Activated CD4-positive, CD25-positive, alpha-beta regulatory T cell treated with anti-CD3 and anti-CD28 coated beads, Interleukin-2, amount 50 U/mL, for 16 hours (primary cell): Measurements from ENCODE around the gene CDH1.
A peak's percentile ranks its signal among the peaks of the same experiment; 100 is the strongest.

Source experiments
- DNase-seq: peaks from one replicate; pipeline ENCODE4 v3.0.0-alpha.2; 2020; ENCODE audit warnings: low read depth, low spot score

CDH1 gene

GRCh38 chr16:68732042-68732680 lies 4.9 kb upstream of the CDH1 start:
- no peak for DNase-seq

DNA sequence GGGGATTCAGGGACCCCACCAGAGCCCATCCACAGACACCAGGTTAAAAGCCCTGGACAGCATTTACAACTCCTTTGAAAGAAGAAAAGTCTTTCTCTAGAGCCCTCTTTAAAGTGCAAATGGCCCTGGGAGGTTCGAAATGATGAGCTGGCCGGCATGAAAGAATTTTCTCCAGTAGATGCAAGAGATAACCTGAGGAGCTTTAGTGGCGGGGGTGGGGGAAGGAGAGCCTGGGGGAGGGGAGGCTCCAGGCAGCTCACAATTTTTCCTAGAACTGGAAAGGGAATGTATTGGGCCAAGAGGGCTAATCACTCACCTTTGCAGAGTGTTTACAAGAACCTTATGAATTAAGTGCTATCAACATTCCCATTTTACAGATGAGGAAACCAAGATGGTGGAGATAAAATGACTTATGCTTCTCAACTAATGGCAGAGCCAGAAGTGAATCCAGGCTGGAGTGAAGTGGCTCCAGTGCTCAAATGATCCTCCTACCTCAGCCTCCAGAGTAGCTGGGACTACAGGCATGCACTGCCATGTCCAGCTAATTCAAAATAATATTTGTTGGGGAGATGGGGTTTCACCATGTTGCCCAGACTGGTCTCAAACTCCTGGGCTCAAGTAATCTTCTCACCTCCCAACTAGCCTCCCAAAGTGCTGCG lies 4.2 kb upstream of the CDH1 start:
- DNase-seq = no peak

- no peak for DNase-seq
Measured at GRCh38 chr16:68733570-68733969, 3.5 kb upstream of the CDH1 start.

DNA sequence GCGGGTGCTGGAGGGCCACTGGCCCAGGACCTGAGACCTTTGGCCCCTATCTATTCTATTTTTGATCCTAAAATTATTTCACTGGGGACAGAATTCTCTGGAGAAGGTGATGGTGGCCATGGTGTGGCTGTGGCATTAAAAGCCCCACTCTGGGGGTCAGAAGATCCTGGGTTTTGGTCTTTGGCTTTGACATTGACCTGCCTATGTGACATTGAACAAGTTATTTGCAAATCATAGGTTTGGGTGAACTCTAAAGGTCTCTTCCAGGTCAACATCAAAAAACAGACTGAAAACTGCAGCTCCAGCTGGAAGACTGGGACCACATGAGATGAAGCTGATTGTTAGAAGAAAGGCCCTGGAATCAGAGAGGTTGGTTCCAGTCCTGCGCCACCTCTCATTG lies 2.3 kb upstream of the CDH1 start:
- DNase-seq = no peak

GRCh38 chr16:68736561-68736960 lies 531 bp upstream of the CDH1 start:
- DNase-seq = no peak

DNA sequence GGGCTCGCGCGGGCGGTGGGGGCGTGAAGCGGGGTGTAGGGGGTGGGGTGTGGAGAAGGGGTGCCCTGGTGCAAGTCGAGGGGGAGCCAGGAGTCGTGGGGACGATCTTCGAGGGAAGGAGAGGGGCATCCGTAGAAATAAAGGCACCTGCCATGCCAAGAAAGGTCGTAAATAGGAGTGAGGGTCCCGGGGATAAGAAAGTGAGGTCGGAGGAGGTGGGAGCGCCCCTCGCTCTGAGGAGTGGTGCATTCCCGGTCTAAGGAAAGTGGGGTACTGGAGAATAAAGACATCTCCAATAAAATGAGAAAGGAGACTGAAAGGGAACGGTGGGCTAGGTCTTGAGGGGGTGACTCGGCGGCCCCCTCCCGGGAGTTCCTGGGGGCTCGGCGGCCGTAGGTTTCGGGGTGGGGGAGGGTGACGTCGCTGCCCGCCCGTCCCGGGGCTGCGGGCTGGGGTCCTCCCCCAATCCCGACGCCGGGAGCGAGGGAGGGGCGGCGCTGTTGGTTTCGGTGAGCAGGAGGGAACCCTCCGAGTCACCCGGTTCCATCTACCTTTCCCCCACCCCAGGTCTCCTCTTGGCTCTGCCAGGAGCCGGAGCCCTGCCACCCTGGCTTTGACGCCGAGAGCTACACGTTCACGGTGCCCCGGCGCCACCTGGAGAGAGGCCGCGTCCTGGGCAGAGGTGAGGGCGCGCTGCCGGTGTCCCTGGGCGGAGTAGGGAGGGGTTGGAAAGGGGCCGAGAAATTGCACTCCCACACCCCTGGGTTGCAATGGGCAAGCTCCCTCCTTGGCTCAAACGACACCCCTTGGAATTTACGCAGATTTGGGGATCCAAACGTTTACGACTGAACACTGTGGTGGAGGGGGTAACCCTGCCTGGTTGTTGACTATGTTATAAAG lies 888 bp downstream of the CDH1 start:
- DNase-seq = no peak

GRCh38 chr16:68739964-68740627 lies 3.0 kb downstream of the CDH1 start:
- no peak for DNase-seq

DNA sequence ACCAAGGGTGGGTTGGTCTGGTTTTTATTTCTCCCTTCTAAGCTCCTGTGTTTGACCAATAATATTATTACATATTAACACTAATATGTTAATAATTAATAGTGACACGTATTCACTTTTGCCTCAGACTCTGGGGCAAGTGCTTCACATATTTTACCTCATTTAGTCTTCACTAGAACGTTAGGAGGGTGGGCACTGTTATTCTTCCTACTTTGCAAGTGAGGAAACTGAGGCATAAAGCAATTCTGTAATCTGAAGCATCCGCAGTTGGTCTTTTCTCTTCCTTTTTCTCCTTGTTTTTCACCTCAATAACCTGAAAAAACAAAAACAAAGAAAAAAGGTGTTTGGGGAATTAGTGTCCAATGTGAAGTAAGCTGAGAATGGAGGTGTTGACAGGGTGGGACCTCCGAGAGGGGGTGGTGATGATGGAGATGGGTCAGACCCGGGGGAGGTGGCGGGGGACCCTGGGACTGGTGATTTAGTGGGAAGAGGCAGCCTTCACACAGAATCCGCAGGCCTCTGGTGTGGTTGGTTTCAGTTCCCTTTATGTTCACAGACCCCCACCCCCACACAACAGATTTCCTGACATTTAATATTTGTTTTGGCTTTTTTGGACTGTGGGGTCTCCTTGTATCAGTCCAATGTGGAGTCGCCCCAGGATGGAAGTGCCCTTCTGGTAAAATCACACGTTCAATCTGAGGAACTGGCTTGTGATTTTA lies 3.7 kb downstream of the CDH1 start:
- no peak for DNase-seq

DNA sequence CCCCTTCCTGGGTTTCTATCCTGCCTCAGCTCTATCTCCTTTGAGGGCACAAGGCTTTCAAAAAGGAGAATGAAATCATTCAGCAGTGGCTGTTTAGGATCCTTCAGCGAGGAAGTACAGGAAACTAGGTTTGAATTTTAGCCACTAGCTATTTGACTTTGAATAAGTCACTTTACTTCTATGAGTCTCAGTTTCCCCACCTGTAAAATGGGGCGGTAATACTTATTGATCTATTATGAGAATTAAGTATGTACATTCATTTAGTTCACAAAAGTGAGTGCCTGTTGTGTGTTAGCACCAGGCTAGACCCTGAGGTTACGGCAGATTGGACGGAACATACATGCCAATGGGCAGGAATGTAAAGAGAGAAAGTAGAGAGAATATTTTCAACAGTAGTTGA lies 6.6 kb downstream of the CDH1 start:
- no peak for DNase-seq

DNA sequence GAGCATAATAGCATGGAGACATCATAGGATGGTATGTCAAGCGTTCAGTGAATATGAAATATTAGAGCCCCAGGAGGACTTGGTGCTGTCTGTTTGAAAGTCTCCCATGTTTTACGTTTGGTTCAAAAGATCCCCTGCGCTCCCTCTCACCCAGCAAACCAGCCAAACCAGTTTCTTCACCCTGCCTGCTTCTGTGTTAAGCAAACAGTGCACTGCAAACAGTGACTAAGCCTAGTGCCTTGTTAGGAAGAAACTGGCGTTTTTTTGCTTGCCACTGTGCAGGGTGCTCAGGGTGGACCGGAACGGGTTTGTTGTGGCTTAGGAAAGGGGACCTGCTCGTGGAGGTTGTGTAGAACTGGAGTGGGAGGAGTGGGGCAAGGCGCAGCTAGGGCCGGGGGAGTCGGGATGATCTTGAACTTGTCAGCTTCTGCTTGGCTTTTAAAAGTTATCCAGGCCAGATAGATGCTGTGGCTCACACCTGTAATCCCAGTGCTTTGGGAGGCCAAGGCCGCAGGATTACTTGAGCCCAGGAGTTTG lies 7.7 kb downstream of the CDH1 start:
- no peak for DNase-seq

DNA sequence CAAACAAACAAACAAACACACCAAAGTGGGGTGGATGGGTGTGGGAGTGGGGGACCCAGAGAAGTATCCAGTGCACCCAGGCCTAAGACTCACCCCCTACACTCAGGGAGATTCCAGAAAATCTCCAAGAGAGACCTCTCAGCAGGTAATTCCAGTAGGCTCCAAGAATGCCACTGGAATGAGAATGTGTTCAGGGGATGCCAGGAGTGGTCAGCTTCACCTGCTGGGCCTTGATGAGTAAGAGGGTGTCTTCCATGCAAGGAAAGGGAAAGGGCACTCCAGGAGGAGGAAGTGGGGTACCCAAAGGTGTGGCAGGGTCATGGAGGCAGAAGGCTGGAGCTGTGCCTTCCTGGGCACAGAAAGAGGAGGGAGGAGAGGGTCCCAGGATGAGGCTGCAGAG lies 9.9 kb downstream of the CDH1 start:
- DNase-seq = no peak

DNA sequence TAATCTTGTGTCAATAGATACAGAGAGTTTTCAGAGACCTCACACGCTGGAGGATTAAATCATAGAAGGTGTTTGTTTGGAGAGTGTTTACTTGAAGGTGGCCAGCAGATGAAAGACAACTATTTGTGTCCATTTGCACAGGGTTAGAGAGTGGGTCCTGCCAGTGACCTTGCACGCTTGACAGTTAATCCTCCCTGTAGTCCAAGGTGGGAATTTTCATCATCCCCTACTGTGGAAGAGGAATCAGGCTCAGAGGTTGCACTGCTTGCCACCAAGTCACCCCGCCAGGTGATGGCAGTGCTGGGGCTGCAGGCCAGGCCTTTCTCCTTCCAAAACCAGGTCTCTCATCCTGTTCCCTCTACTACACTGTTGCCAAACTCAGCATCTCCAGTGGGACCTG lies 12.3 kb downstream of the CDH1 start:
- no peak for DNase-seq

- no peak for DNase-seq
Measured at GRCh38 chr16:68750193-68750695, 13.2 kb downstream of the CDH1 start.

- DNase-seq = no peak
Measured at GRCh38 chr16:68751160-68751559, 14.1 kb downstream of the CDH1 start.

GRCh38 chr16:68752602-68753001 lies 15.5 kb downstream of the CDH1 start:
- DNase-seq = peak; percentile 11

GRCh38 chr16:68754084-68754792 lies 17.1 kb downstream of the CDH1 start:
- no peak for DNase-seq

- DNase-seq = peak; percentile 51
Measured at GRCh38 chr16:68756239-68756915, 19.3 kb downstream of the CDH1 start.

DNA sequence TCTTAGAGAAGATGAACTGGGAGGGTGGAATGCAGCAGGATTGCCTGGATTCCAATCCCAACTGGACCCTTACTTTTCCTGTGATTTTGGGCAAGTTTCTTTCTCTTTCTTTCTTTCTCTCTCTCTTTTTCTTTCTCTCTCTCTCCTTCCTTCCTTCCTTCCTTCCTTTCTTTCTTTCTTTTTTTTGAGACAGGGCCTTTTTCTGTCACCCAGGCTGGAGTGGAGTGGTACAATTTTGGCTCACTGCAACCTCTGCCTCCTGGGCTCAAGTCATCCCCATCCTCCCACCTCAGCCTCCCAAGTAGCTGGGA lies 20.5 kb downstream of the CDH1 start:
- DNase-seq = no peak

DNA sequence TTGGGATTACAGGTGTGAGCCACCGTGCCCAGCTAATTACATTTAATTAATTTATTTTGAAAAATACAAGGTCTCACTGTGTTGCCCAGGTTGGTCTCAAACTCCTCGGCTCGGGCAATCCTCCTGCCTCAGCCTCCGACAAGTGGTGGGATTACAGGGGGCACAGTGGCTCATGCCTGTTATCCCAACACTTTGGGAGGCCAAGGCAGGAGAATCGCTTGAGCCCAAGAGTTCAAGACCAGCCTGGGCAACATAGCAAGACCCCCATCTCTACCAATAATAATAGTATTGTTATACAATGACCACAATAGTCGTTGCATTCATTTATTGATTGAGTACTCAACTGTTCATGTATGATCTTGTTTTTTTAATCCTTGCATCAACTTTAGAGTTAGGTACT lies 22.0 kb downstream of the CDH1 start:
- DNase-seq = no peak

DNA sequence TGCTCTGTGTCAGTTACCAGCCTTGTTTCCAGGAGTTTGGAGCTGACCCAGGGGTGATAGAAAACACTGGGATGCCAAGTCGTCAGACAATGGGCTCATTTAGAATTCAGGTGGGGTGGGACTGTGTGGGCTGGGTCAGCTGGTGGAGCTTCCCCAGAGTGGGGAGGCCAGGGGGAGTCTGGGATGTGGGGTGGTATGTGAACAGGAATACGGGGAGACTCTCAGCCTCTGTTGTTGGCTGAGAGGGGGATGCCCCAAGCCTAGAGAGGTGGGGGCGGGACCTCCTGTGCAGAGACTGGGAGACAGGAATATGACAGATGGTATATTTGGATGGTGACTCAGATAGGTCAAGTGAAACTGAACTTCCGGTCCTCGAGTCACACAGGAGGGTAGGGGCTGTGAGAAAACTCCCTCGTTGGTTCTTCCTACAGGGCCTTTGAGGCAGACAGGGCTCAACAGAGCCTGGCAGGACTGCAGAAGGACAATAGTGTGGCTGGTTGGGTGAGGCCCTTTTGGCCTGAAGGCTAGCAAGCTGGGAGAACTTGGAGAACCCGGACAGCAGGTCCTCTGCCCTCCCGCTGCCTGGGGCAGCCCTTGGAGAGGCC lies 23.7 kb downstream of the CDH1 start:
- peak; percentile 10 for DNase-seq
